Femur (tissue), 1 donor: Measurements from ENCODE around the gene DPAGT1.
"Not testable (repeated sequence)": the region's sequence is repeated elsewhere in the genome, so short reads cannot be mapped to it uniquely, and the experiment has no call there.

Source experiments
- DNase-seq: peaks from one replicate; pipeline ENCODE4 v3.0.0-alpha.2; 2017

DPAGT1 gene

GRCh38 chr11:119101759-119102423 lies at the start of gene DPAGT1:
Gene DPAGT1, minus strand, starts transcription at chr11:119101853. Its CDS starts 198 bp downstream, at chr11:119101655.
- DNase-seq = peak; percentile 96

- no peak for DNase-seq
Observed at GRCh38 chr11:119149786-119150275, 48.2 kb upstream of the DPAGT1 start.

- no peak for DNase-seq
Observed at GRCh38 chr11:119149018-119149785, 47.5 kb upstream of the DPAGT1 start, which contains the start of gene ABCG4. Gene ABCG4, plus strand, starts transcription at chr11:119149052. Its CDS starts 914 bp downstream, at chr11:119149966.

- no peak for DNase-seq
Observed at GRCh38 chr11:119148720-119149017, 47.0 kb upstream of the DPAGT1 start.

GRCh38 chr11:119147604-119148333 lies 46.1 kb upstream of the DPAGT1 start:
- DNase-seq = no peak

GRCh38 chr11:119145551-119145950 lies 43.9 kb upstream of the DPAGT1 start:
- no peak for DNase-seq

GRCh38 chr11:119144825-119145486 lies 43.3 kb upstream of the DPAGT1 start:
- DNase-seq = peak; percentile 68

- DNase-seq = not testable (repeated sequence)
Observed at GRCh38 chr11:119139276-119139675, 37.6 kb upstream of the DPAGT1 start.

GRCh38 chr11:119134389-119134978 lies 32.8 kb upstream of the DPAGT1 start:
- no peak for DNase-seq

GRCh38 chr11:119130662-119131061 lies 29.0 kb upstream of the DPAGT1 start:
- DNase-seq = no peak

- no peak for DNase-seq
Observed at GRCh38 chr11:119126675-119127268, 25.1 kb upstream of the DPAGT1 start.

- DNase-seq = no peak
Observed at GRCh38 chr11:119125821-119126220, 24.2 kb upstream of the DPAGT1 start.

GRCh38 chr11:119121811-119122124 lies 20.1 kb upstream of the DPAGT1 start:
- DNase-seq = no peak

- DNase-seq = peak; percentile 100
Observed at GRCh38 chr11:119121008-119121810, 19.6 kb upstream of the DPAGT1 start, which contains the start of gene HINFP. Gene HINFP, plus strand, starts transcription at chr11:119121580. Its CDS starts 5,365 bp downstream, at chr11:119126945.

- no peak for DNase-seq
Observed at GRCh38 chr11:119120639-119121007, 19.0 kb upstream of the DPAGT1 start.

GRCh38 chr11:119118946-119119345 lies 17.3 kb upstream of the DPAGT1 start:
- DNase-seq = no peak

GRCh38 chr11:119118227-119118626 lies 16.6 kb upstream of the DPAGT1 start:
- no peak for DNase-seq

GRCh38 chr11:119117004-119117706 lies 15.5 kb upstream of the DPAGT1 start:
- no peak for DNase-seq

- DNase-seq = no peak
Observed at GRCh38 chr11:119116601-119117000, 14.9 kb upstream of the DPAGT1 start.

- no peak for DNase-seq
Observed at GRCh38 chr11:119116235-119116594, 14.6 kb upstream of the DPAGT1 start.
